ENCODE results near the gene PRRC2B. TPM values are rescaled to one million over a fixed set of nuclear protein-coding genes. Genes with fewer than 3 reads are reported as not detected.

PRRC2B gene
- total and polyA plus RNA-seq, 10 donors, result 23.3 to 235 (median 180) TPM

- intact Hi-C loops (cut with DNase I; ENCODE audit: low total_unique reads), result no loop called here
- no peak overlapping the region for H3K4me3 ChIP-seq
- H3K27ac ChIP-seq, result no peak overlapping the region
- H3K9me3 ChIP-seq, result no peaks in the 10 kb centered on the region
- TF ChIP-seq CTCF (IDR thresholded peaks at IDR 0.05 in 8 of 11, conservative IDR thresholded peaks at IDR 0.05 in 3 of 11) (no peak), POLR2A (IDR thresholded peaks at IDR 0.05) (no peak), POLR2AphosphoS5 (IDR thresholded peaks at IDR 0.05) (no peak)
- H3K4me1 ChIP-seq, result peaks cover 0 to 14% (median 4%) of the 10 kb centered on the region in 6 donors
- H3K27me3 ChIP-seq (replicated peaks in 1 of 7), result no peaks in the 10 kb centered on the region
- DNase-seq, result no peak
- WGBS, 5 donors, result 85 to 96% (median 86%) methylated on average over 2 of the region's 2 CpGs
- no peaks in the 10 kb centered on the region for H3K36me3 ChIP-seq
Observed at GRCh38 chr9:131379056-131379455, 14.8 kb upstream of the PRRC2B start.

GRCh38 chr9:131382850-131383729, 10.8 kb upstream of the PRRC2B start:
- no peak for TF ChIP-seq POLR2AphosphoS5 (IDR thresholded peaks at IDR 0.05)
- TF ChIP-seq POLR2A (IDR thresholded peaks at IDR 0.05), result no peak
- no peak for TF ChIP-seq CTCF (IDR thresholded peaks at IDR 0.05 in 8 of 11, conservative IDR thresholded peaks at IDR 0.05 in 3 of 11)
- H3K9me3 ChIP-seq, result no peaks in the 10 kb centered on the region
- WGBS, 5 donors, result 76 to 84% (median 81%) methylated on average over 19 of the region's 19 CpGs
- intact Hi-C loops (cut with DNase I; ENCODE audit: low total_unique reads), result no loop called here
- H3K4me1 ChIP-seq, result peaks cover 0 to 5% (median 0%) of the 10 kb centered on the region in 6 donors
- DNase-seq, result no peak
- no peaks in the 10 kb centered on the region for H3K27me3 ChIP-seq (replicated peaks in 1 of 7)
- H3K36me3 ChIP-seq, result no peaks in the 10 kb centered on the region
- H3K27ac ChIP-seq, result peak overlapping the region in 4 of 8 donors; percentile 15 to 31 (median 25)
- H3K4me3 ChIP-seq, result no peak overlapping the region

DNA sequence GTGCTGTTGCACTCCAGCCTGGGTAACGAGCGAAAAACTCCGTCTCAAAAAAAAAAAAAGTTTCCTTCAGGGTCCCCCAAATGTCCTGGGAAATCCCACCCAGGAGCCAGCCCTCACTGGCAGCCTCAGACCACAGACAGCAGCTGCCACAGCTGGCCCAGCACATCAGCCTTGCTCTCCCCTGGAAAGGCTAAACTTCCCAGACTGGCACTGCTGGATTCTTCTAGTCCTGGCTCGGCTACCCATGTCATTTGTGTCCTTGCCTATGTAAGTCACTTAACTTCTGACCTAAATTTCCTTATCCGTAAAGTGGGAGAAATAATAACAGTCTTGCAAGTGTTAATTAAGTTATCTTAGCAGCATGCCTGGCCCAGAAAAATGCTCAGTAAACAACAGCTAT, 8.6 kb upstream of the PRRC2B start:
- no peaks in the 10 kb centered on the region for H3K27me3 ChIP-seq (replicated peaks in 1 of 7)
- H3K4me3 ChIP-seq, result no peak overlapping the region
- H3K9me3 ChIP-seq, result no peaks in the 10 kb centered on the region
- WGBS, 5 donors, result 65 to 88% (median 74%) methylated on average over 5 of the region's 5 CpGs
- no peaks in the 10 kb centered on the region for H3K36me3 ChIP-seq
- DNase-seq, result no peak
- intact Hi-C loops (cut with DNase I; ENCODE audit: low total_unique reads), result no loop called here
- peaks cover 0 to 5% (median 0%) of the 10 kb centered on the region in 6 donors for H3K4me1 ChIP-seq
- TF ChIP-seq CTCF (IDR thresholded peaks at IDR 0.05 in 8 of 11, conservative IDR thresholded peaks at IDR 0.05 in 3 of 11) (no peak), POLR2AphosphoS5 (IDR thresholded peaks at IDR 0.05) (no peak), POLR2A (IDR thresholded peaks at IDR 0.05) (no peak)
- no peak overlapping the region for H3K27ac ChIP-seq

DNA sequence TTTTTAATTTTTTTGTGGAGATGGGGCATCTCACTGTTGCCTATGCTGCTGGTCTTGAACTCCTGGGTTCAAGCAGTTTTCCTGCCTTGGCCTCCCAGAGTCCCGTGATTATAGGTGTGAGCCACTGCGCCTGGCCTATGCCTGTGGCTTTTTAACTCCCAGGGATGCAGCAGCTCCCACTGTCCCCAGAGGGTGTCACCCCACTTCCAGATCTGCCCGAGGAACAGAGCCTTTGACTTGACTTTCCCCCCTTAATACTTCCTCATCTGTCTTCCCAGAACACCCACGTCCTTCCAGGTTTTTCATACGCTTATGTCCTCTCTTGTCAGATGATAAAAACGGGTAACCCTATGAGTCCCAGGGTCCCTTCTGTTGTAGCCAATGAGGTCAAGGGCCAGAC, 7.6 kb upstream of the PRRC2B start:
- no peak overlapping the region for H3K4me3 ChIP-seq
- no peaks in the 10 kb centered on the region for H3K36me3 ChIP-seq
- intact Hi-C loops (cut with DNase I; ENCODE audit: low total_unique reads), result no loop called here
- H3K27ac ChIP-seq, result no peak overlapping the region
- no peak for DNase-seq
- no peak for TF ChIP-seq POLR2A (IDR thresholded peaks at IDR 0.05)
- H3K9me3 ChIP-seq, result no peaks in the 10 kb centered on the region
- H3K27me3 ChIP-seq (replicated peaks in 1 of 7), result no peaks in the 10 kb centered on the region
- 55 to 77% (median 60%) methylated on average over 6 of the region's 6 CpGs for WGBS, 5 donors
- peaks cover 0 to 5% (median 0%) of the 10 kb centered on the region in 6 donors for H3K4me1 ChIP-seq

Measured in spleen (tissue), 11 donors.